ENCODE measurements around the gene PXT1. TPM values are rescaled to one million over a fixed set of nuclear protein-coding genes. Genes with fewer than 3 reads are reported as not detected.

Gene PXT1
- total and polyA plus RNA-seq, 4 donors = not detected

DNA sequence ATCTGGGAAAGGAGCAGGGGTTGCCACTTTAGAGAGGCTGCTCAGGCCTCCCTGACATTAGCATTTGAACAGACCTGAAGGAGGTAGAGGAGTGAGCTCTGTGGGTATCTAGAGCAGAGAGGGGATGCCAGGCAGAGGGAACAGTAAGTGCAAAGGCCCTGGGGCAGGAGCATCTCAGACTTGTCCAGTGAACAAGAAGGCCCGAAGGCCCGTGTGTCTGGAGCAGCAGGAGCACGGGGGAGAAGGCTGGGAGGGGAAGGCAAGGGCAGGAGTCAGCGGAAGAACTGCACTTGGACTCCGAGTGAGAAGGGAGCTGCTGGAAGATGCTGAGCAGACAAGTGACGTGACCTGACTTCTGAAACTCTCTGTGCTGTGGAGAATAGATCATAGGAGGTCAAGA is 70.6 kb downstream of the PXT1 start:
- Histone ChIP-seq H3K36me3 (ENCODE audit: control insufficient read depth in 4 of 4, insufficient read depth in 3 of 4, low read depth in 1 of 4, low read length in 3 of 4) (no peaks in the 10 kb centered on the region), H3K27me3 (ENCODE audit: control insufficient read depth in 4 of 4, insufficient read depth in 4 of 4, low read length in 3 of 4) (no peaks in the 10 kb centered on the region), H3K9me3 (ENCODE audit: control insufficient read depth in 4 of 4, low read length in 3 of 4) (no peaks in the 10 kb centered on the region), H3K4me3 (ENCODE audit: low read depth in 1 of 3, low read length in 3 of 3) (no peak overlapping the region), H3K4me1 (ENCODE audit: control insufficient read depth in 4 of 4, insufficient read depth in 4 of 4, low read length in 3 of 4) (peaks cover 0 to 4% (median 2%) of the 10 kb centered on the region in 4 donors), H3K27ac (ENCODE audit: low read depth in 1 of 2, low read length in 2 of 2) (no peak overlapping the region), H3K9ac (ENCODE audit: low read depth in 1 of 2, low read length in 2 of 2) (no peak overlapping the region)
- no peak for DNase-seq (ENCODE audit: low spot score)
- TF ChIP-seq HNF4G (IDR thresholded peaks at IDR 0.05) (no peak), RAD21 (IDR thresholded peaks at IDR 0.05) (no peak), SP1 (IDR thresholded peaks at IDR 0.05) (no peak), NR2F2 (IDR thresholded peaks at IDR 0.05) (no peak), FOXA1 (IDR thresholded peaks at IDR 0.05) (no peak), HNF4A (conservative IDR thresholded peaks at IDR 0.05) (no peak), EGR1 (IDR thresholded peaks at IDR 0.05; ENCODE audit: low read depth in 2 of 2) (no peak), TAF1 (conservative IDR thresholded peaks at IDR 0.05) (no peak), FOXA2 (IDR thresholded peaks at IDR 0.05) (no peak), GABPA (IDR thresholded peaks at IDR 0.05 in 1 of 2, conservative IDR thresholded peaks at IDR 0.05 in 1 of 2) (no peak), YY1 (IDR thresholded peaks at IDR 0.05) (no peak), JUND (IDR thresholded peaks at IDR 0.05) (no peak), RXRA (IDR thresholded peaks at IDR 0.05) (no peak)
- TF ChIP-seq, protein P1, sequence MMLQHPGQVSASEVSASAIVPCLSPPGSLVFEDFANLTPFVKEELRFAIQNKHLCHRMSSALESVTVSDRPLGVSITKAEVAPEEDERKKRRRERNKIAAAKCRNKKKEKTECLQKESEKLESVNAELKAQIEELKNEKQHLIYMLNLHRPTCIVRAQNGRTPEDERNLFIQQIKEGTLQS (IDR thresholded peaks at IDR 0.05) = no peak
- TF ChIP-seq, protein P2, sequence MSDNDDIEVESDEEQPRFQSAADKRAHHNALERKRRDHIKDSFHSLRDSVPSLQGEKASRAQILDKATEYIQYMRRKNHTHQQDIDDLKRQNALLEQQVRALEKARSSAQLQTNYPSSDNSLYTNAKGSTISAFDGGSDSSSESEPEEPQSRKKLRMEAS (IDR thresholded peaks at IDR 0.05) = no peak
- TF ChIP-seq, protein P3, sequence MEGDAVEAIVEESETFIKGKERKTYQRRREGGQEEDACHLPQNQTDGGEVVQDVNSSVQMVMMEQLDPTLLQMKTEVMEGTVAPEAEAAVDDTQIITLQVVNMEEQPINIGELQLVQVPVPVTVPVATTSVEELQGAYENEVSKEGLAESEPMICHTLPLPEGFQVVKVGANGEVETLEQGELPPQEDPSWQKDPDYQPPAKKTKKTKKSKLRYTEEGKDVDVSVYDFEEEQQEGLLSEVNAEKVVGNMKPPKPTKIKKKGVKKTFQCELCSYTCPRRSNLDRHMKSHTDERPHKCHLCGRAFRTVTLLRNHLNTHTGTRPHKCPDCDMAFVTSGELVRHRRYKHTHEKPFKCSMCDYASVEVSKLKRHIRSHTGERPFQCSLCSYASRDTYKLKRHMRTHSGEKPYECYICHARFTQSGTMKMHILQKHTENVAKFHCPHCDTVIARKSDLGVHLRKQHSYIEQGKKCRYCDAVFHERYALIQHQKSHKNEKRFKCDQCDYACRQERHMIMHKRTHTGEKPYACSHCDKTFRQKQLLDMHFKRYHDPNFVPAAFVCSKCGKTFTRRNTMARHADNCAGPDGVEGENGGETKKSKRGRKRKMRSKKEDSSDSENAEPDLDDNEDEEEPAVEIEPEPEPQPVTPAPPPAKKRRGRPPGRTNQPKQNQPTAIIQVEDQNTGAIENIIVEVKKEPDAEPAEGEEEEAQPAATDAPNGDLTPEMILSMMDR (IDR thresholded peaks at IDR 0.05; ENCODE audit: low read depth, low read length, missing input control) = no peak
- TF ChIP-seq, protein P4, sequence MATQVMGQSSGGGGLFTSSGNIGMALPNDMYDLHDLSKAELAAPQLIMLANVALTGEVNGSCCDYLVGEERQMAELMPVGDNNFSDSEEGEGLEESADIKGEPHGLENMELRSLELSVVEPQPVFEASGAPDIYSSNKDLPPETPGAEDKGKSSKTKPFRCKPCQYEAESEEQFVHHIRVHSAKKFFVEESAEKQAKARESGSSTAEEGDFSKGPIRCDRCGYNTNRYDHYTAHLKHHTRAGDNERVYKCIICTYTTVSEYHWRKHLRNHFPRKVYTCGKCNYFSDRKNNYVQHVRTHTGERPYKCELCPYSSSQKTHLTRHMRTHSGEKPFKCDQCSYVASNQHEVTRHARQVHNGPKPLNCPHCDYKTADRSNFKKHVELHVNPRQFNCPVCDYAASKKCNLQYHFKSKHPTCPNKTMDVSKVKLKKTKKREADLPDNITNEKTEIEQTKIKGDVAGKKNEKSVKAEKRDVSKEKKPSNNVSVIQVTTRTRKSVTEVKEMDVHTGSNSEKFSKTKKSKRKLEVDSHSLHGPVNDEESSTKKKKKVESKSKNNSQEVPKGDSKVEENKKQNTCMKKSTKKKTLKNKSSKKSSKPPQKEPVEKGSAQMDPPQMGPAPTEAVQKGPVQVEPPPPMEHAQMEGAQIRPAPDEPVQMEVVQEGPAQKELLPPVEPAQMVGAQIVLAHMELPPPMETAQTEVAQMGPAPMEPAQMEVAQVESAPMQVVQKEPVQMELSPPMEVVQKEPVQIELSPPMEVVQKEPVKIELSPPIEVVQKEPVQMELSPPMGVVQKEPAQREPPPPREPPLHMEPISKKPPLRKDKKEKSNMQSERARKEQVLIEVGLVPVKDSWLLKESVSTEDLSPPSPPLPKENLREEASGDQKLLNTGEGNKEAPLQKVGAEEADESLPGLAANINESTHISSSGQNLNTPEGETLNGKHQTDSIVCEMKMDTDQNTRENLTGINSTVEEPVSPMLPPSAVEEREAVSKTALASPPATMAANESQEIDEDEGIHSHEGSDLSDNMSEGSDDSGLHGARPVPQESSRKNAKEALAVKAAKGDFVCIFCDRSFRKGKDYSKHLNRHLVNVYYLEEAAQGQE (IDR thresholded peaks at IDR 0.05) = no peak
- TF ChIP-seq, protein P5, sequence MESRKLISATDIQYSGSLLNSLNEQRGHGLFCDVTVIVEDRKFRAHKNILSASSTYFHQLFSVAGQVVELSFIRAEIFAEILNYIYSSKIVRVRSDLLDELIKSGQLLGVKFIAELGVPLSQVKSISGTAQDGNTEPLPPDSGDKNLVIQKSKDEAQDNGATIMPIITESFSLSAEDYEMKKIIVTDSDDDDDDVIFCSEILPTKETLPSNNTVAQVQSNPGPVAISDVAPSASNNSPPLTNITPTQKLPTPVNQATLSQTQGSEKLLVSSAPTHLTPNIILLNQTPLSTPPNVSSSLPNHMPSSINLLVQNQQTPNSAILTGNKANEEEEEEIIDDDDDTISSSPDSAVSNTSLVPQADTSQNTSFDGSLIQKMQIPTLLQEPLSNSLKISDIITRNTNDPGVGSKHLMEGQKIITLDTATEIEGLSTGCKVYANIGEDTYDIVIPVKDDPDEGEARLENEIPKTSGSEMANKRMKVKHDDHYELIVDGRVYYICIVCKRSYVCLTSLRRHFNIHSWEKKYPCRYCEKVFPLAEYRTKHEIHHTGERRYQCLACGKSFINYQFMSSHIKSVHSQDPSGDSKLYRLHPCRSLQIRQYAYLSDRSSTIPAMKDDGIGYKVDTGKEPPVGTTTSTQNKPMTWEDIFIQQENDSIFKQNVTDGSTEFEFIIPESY (IDR thresholded peaks at IDR 0.05) = no peak
- WGBS = 98% methylated on average over 6 of the region's 6 CpGs
